H1 (cell line): ENCODE results near the gene RNF13. TPM values are rescaled to one million over a fixed set of nuclear protein-coding genes. Genes with fewer than 3 reads are reported as not detected.

ENCODE experiments used
- CTCF ChIA-PET: fragments of 300-600 bp; sonication (Branson Sonifier 250); formaldehyde crosslinking; loops from one replicate; lab custom pipeline; 2021; ENCODE audit not compliant: partially characterized antibody; lab: Charles Lee
- POLR2A ChIA-PET: fragments of 300-600 bp; sonication (Branson Sonifier 250); formaldehyde crosslinking; loops from one replicate; lab custom pipeline; 2021; ENCODE audit warnings: inconsistent platforms; ENCODE audit not compliant: partially characterized antibody; lab: Charles Lee
- DNase-seq, 2 experiments: peaks; one replicate each; pipeline versions ENCODE4 v3.0.0 to v3.0.0-alpha.2; 2010 to 2022; ENCODE audit warnings: low spot score in 2 of 2, low read depth in 1 of 2, mixed read lengths in 1 of 2
- FAIRE-seq: peaks from 2 replicates; lab custom pipeline; 2011; peaks lifted over from hg19 to GRCh38; lab: Jason Lieb, UNC
- H2AFZ ChIP-seq: 2 replicates; pipeline ENCODE4 v1.8.1; 2012; ENCODE audit warnings: low read length, inconsistent platforms
- H2AK5ac ChIP-seq: 2 replicates; pipeline ENCODE4 v1.6.1; 2013; ENCODE audit warnings: low read depth, low read length
- H2BK120ac ChIP-seq: replicated peaks from 2 replicates; pipeline ENCODE3; 2013; ENCODE audit warnings: low read depth, low read length, inconsistent platforms
- H2BK12ac ChIP-seq: 2 replicates; pipeline ENCODE4 v1.6.1; 2013; ENCODE audit warnings: low read depth, low read length
- H2BK15ac ChIP-seq: 2 replicates; pipeline ENCODE4 v1.6.1; 2013; ENCODE audit warnings: low read length
- H2BK20ac ChIP-seq: 2 replicates; pipeline ENCODE4 v1.6.1; 2013; ENCODE audit warnings: low read length
- H2BK5ac ChIP-seq: 2 replicates; pipeline ENCODE4 v1.6.1; 2013; ENCODE audit warnings: low read depth, low read length
- H3K14ac ChIP-seq: 2 replicates; pipeline ENCODE4 v1.6.1; 2013; ENCODE audit warnings: inconsistent platforms; ENCODE audit not compliant: insufficient read length
- H3K18ac ChIP-seq: 2 replicates; pipeline ENCODE4 v1.6.1; 2013; ENCODE audit warnings: low read length; ENCODE audit errors: extremely low read depth
- H3K23ac ChIP-seq: 2 replicates; pipeline ENCODE4 v1.6.1; 2013; ENCODE audit warnings: inconsistent platforms; ENCODE audit not compliant: insufficient read length
- H3K23me2 ChIP-seq: 2 replicates; pipeline ENCODE4 v1.6.1; 2013; ENCODE audit warnings: low read depth, low read length
- H3K27ac ChIP-seq: 2 replicates; pipeline ENCODE4 v1.6.1; 2011; ENCODE audit warnings: low read depth, low read length, inconsistent platforms
- H3K27me3 ChIP-seq, 4 experiments: replicated peaks in 1 of 4; 1 replicate in 1 of 4; 2 replicates in 3 of 4; pipeline versions ENCODE4 v1.6.1 to v1.8.1; 2011 to 2013; ENCODE audit warnings: low read length in 3 of 4, mild to moderate bottlenecking in 3 of 4, inconsistent platforms in 2 of 4, mixed read lengths in 2 of 4, moderate library complexity in 1 of 4; ENCODE audit not compliant: control insufficient read depth in 3 of 4, insufficient read depth in 3 of 4; ENCODE audit errors: extremely low read depth in 1 of 4
- H3K36me3 ChIP-seq, 4 experiments: 2 replicates each; pipeline versions ENCODE4 v1.6.1 to v1.8.1; 2011 to 2013; ENCODE audit warnings: mild to moderate bottlenecking in 4 of 4, low read length in 3 of 4, moderate library complexity in 2 of 4, control low read depth in 1 of 4, inconsistent platforms in 1 of 4; ENCODE audit not compliant: insufficient read depth in 4 of 4, control insufficient read depth in 2 of 4
- H3K4ac ChIP-seq: replicated peaks from 2 replicates; pipeline ENCODE3; 2013; ENCODE audit warnings: low read length, low read depth, mixed read lengths, inconsistent platforms; ENCODE audit not compliant: insufficient read length
- H3K4me1 ChIP-seq, 4 experiments: replicated peaks in 1 of 4; 1 replicate in 1 of 4; 2 replicates in 3 of 4; pipeline versions ENCODE4 v1.6.1 to v1.8.1; 2011 to 2013; ENCODE audit warnings: low read length in 3 of 4, inconsistent platforms in 2 of 4, mixed read lengths in 1 of 4; ENCODE audit not compliant: insufficient read depth in 4 of 4, control insufficient read depth in 3 of 4
- H3K4me2 ChIP-seq, 2 experiments: 2 replicates each; pipeline versions ENCODE4 v1.6.1 to v1.8.1; 2011 to 2013; ENCODE audit warnings: low read depth in 2 of 2, low read length in 2 of 2, control low read depth in 1 of 2, inconsistent platforms in 1 of 2, mild to moderate bottlenecking in 1 of 2; ENCODE audit not compliant: insufficient read depth in 1 of 2
- H3K4me3 ChIP-seq, 4 experiments: fragments of 200-600, 300-600 bp in 1 of 4; sonication (generic), shearing (Covaris generic), sonication (Bioruptor Twin) in 1 of 4; 2 replicates each; pipeline versions ENCODE4 v1.5.1 to v1.8.1; 2011 to 2016; ENCODE audit warnings: low read length in 4 of 4, low read depth in 3 of 4, control low read depth in 2 of 4, inconsistent platforms in 2 of 4, mild to moderate bottlenecking in 2 of 4, mixed read lengths in 1 of 4, moderate library complexity in 1 of 4; ENCODE audit not compliant: insufficient read depth in 2 of 4; ENCODE audit errors: extremely low read depth in 1 of 4
- H3K56ac ChIP-seq: replicated peaks from 2 replicates; pipeline ENCODE3; 2013; ENCODE audit warnings: low read depth, mild to moderate bottlenecking, mixed read lengths, low read length, inconsistent platforms; ENCODE audit not compliant: insufficient read length
- H3K79me1 ChIP-seq: 2 replicates; pipeline ENCODE4 v1.6.1; 2013; ENCODE audit warnings: low read depth, low read length, control low read depth
- H3K79me2 ChIP-seq, 2 experiments: 2 replicates each; pipeline versions ENCODE4 v1.6.1 to v1.8.1; 2012 to 2013; ENCODE audit warnings: low read length in 2 of 2, mild to moderate bottlenecking in 2 of 2, inconsistent platforms in 1 of 2; ENCODE audit not compliant: insufficient read depth in 2 of 2, control insufficient read depth in 1 of 2
- H3K9ac ChIP-seq, 4 experiments: replicated peaks in 1 of 4; 1 replicate in 1 of 4; 2 replicates in 3 of 4; pipeline versions ENCODE4 v1.6.1 to v1.8.1; 2011 to 2013; ENCODE audit warnings: low read depth in 3 of 4, low read length in 3 of 4, control low read depth in 2 of 4, mild to moderate bottlenecking in 2 of 4, moderate library complexity in 2 of 4, inconsistent platforms in 1 of 4; ENCODE audit errors: extremely low read depth in 1 of 4
- H3K9me3 ChIP-seq, 2 experiments: 2 replicates each; pipeline versions ENCODE4 v1.6.1 to v1.8.1; 2012 to 2013; ENCODE audit warnings: mild to moderate bottlenecking in 2 of 2, moderate library complexity in 2 of 2, control low read depth in 1 of 2, inconsistent platforms in 1 of 2, low read depth in 1 of 2, low read length in 1 of 2, mixed read lengths in 1 of 2; ENCODE audit not compliant: insufficient read depth in 2 of 2
- H4K20me1 ChIP-seq, 2 experiments: replicated peaks in 1 of 2; 2 replicates each; pipeline versions ENCODE3 to v1.8.1; 2011 to 2013; ENCODE audit warnings: inconsistent platforms in 2 of 2, low read length in 2 of 2, mild to moderate bottlenecking in 1 of 2; ENCODE audit not compliant: insufficient read depth in 2 of 2, control insufficient read depth in 1 of 2
- H4K5ac ChIP-seq: 2 replicates; pipeline ENCODE4 v1.6.1; 2013; ENCODE audit warnings: low read length, low read depth, mixed read lengths, inconsistent platforms; ENCODE audit not compliant: insufficient read length
- H4K8ac ChIP-seq: 2 replicates; pipeline ENCODE4 v1.8.0; 2013; ENCODE audit warnings: mild to moderate bottlenecking, moderate library complexity, low read length, inconsistent platforms; ENCODE audit not compliant: insufficient read depth; ENCODE audit errors: extremely low read depth
- H4K91ac ChIP-seq: replicated peaks from 2 replicates; pipeline ENCODE3; 2013; ENCODE audit warnings: low read length, mixed read lengths, inconsistent platforms; ENCODE audit not compliant: insufficient read length
- CHD2 ChIP-seq: IDR thresholded peaks from 2 replicates; pipeline ENCODE4 v1.6.1; 2012; ENCODE audit warnings: low read length, improper control_type of control experiment
- FOSL1 ChIP-seq: IDR thresholded peaks from 2 replicates; pipeline ENCODE4 v1.6.1; 2011; ENCODE audit warnings: mild to moderate bottlenecking, low read depth, low read length, moderate library complexity; ENCODE audit not compliant: insufficient read depth
- HDAC2 ChIP-seq, 2 experiments: fragments of 300-600 bp in 1 of 2; sonication (generic) in 1 of 2; IDR thresholded peaks; 2 replicates each; pipeline ENCODE4 v1.6.1; 2011 to 2012; ENCODE audit warnings: low read depth in 2 of 2, low read length in 2 of 2, mild to moderate bottlenecking in 2 of 2, moderate library complexity in 2 of 2, borderline replicate concordance in 1 of 2, inconsistent platforms in 1 of 2
- POU5F1 ChIP-seq: IDR thresholded peaks from 2 replicates; pipeline ENCODE4 v1.6.1; 2011; ENCODE audit warnings: low read depth, mild to moderate bottlenecking, low read length, moderate library complexity
- WGBS, 2 experiments: shearing (Covaris generic) in 1 of 2; methylation state at CpG; one replicate each; pipeline versions ENCODE4 v1.1.6 to v1.1.7; 2013 to 2015; ENCODE audit warnings: low lambda C conversion rate in 2 of 2, mixed read lengths in 2 of 2, inconsistent platforms in 1 of 2, low coverage in 1 of 2, missing lambda C conversion rate in 1 of 2; ENCODE audit not compliant: insufficient replicate concordance in 2 of 2, insufficient coverage in 1 of 2, insufficient read length in 1 of 2; ENCODE audit errors: extremely low coverage in 1 of 2, missing lambda C conversion rate in 1 of 2; 5-methylcytosine and 5-hydroxymethylcytosine counted together
- polyA plus RNA-seq, 7 experiments: library from polyadenylated mRNA; depleted of rRNA in 3 of 7; stranded (reverse) in 5 of 7; unstranded in 2 of 7; fragments of >200 nt in 5 of 7; fragments of 200-250 nt in 2 of 7; gene quantifications; 1 replicate in 5 of 7; 2 replicates in 1 of 7; 4 replicates in 1 of 7; pipeline versions ENCODE4 v1.2.1 to v1.2.3, GENCODE V29; 2011 to 2013; ENCODE audit warnings: missing spikeins in 2 of 7, mixed read lengths in 2 of 7
- total RNA-seq: library from RNA; stranded (reverse); fragmentation: NEBNext Ultra II Directional; extraction: Animal tissue kit (Norgen Biotek cat#: 25700); gene quantifications from 2 replicates; pipeline ENCODE4 v1.2.1, GENCODE V29; 2021

RNF13 gene
- total and polyA plus RNA-seq, 2 of the 8 experiments (the other 6 are each of a cell fraction or from before 2014, with no cell fraction given): 19.4 to 35.4 TPM

DNA sequence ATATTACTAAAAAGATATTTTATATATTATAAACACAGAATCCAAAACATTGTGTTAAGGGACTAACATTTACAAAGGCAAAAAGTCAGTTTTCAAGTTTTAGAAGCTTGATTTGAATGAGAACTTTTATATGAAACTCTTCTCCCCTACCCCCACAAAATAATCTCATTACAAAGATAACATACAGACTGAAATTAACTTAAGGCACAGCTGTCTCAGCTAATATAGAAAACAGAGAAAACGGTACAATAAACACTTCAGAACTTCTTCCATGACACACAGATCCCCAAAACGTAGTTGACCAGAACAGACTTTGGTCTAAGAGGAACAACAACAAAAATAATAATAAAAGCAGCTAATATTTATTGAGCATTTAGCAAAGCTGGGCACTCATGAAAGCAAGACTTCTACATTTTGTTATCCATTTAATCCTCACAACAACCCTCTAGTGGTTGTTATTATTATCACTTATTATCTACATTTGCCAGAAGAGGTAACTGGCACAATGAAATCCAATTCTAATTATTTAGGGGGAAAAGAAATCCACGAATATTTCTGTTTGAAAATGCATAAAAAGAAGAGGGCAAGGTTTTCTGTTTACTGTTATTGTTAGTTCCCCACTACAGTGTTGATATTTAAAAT lies 89.6 kb downstream of the RNF13 start:
- Histone ChIP-seq H3K4me3 (no peak overlapping the region), H3K4me1 (no peaks in the 10 kb centered on the region), H3K4ac (no peak overlapping the region), H3K79me1 (no peaks in the 10 kb centered on the region), H2BK12ac (no peak overlapping the region), H3K36me3 (no peaks in the 10 kb centered on the region), H3K27me3 (no peaks in the 10 kb centered on the region), H2BK5ac (no peak overlapping the region), H4K8ac (no peak overlapping the region), H3K14ac (no peak overlapping the region), H2BK15ac (no peak overlapping the region), H4K20me1 (peaks cover 0 to 2% of the 10 kb centered on the region in 2 experiments), H2BK20ac (no peak overlapping the region), H3K23ac (no peak overlapping the region), H3K79me2 (no peaks in the 10 kb centered on the region), H2AK5ac (no peak overlapping the region), H3K18ac (no peak overlapping the region), H2AFZ (no peak overlapping the region), H3K27ac (no peak overlapping the region), H3K4me2 (no peak overlapping the region), H3K23me2 (no peaks in the 10 kb centered on the region; the same call in 1 of the 2 replicates), H4K5ac (no peak overlapping the region), H2BK120ac (no peak overlapping the region), H3K9me3 (no peaks in the 10 kb centered on the region), H3K56ac (peak overlapping the region; percentile 30), H3K9ac (no peak overlapping the region), H4K91ac (no peak overlapping the region)
- 84% methylated on average over 3 of the region's 3 CpGs; no CpG with 5 or more reads in 1 of the 2 experiments for WGBS, 2 experiments
- FAIRE-seq (no peak), DNase-seq (no peak)
- CTCF ChIA-PET: interaction anchor here (0.5 to 1.3 kb wide), 4 partner anchors 8 to 383 kb away, joined by 3 to 4 read pairs (median 4); no protein-coding TSS in a partner anchor
- POLR2A ChIA-PET: no interaction called here
- TF ChIP-seq FOSL1 (no peak), CHD2 (no peak), POU5F1 (no peak), HDAC2 (IDR thresholded peaks at IDR 0.05; ENCODE audit: borderline replicate concordance in 1 of 2, low read depth in 2 of 2, low read length in 2 of 2) (no peak)
